Measurements from ENCODE around the gene BANP. TPM values are rescaled to one million over a fixed set of nuclear protein-coding genes. Genes with fewer than 3 reads are reported as not detected.

Gene BANP
- total RNA-seq, 1 experiment from 2014 or later = 37.2 TPM

DNA sequence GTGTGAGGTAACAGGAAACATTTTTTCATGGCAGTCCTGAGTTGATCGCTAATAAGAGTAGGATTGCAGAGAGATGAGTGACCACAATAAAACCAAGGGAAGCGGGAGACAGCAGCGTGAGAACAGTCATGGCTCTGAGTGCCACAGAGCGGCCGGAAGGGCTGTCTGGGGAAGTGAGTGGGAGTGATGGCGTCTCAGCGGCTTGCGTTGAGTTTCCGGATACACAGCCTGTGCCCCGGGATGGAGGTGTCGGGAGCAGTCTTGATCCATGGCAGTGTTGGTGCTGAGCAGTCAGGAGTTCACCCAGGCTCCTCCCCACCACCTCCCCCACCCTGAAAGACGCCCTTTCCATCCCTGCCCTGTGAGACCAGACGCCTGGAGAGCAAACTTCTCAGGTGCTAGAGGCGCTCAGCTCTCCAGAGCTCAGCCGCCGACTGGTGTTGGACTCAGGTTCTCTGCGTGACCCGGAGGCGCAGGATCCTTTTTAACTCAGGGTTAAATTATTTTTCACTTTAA lies 59.8 kb downstream of the BANP start:
- H3K9me3 ChIP-seq (ENCODE audit: control insufficient read depth in 1 of 2, insufficient read depth in 1 of 2, low read depth in 1 of 2, low read length in 2 of 2) = no peaks in the 10 kb centered on the region
- no peak overlapping the region for H3K4me3 ChIP-seq (replicated peaks in 1 of 2; ENCODE audit: low read depth in 1 of 2, low read length in 2 of 2)
- DNase-seq (ENCODE audit: low read depth, low spot score) (no peak), ATAC-seq (no peak)
- H3K27ac ChIP-seq (ENCODE audit: low read depth, low read length) = no peak overlapping the region
- POLR2A ChIA-PET = no interaction called here
- H3K9ac ChIP-seq (ENCODE audit: low read length) = no peak overlapping the region
- H3K4me1 ChIP-seq (ENCODE audit: control insufficient read depth in 1 of 2, insufficient read depth in 2 of 2, low read length in 2 of 2) = no peaks in the 10 kb centered on the region
- BruUV-seq (replicated peaks) = no TSS peak
- RAD21 ChIA-PET (ENCODE audit: low non-redundant PET in 1 of 2, low total read pairs in 2 of 2, uncharacterized antibody in 2 of 2, unreplicated experiment in 2 of 2) = no interaction called here
- peaks cover 2 to 6% of the 10 kb centered on the region in 2 experiments; a peak in 2 of 4 replicates for H3K36me3 ChIP-seq (ENCODE audit: control insufficient read depth in 1 of 2, insufficient read depth in 2 of 2, low read length in 2 of 2)
- CTCF ChIA-PET = interaction anchor here (0.6 kb wide), 1 partner anchor 96 kb away, joined by 3 read pairs; no protein-coding TSS in a partner anchor
- TF ChIP-seq, protein P1, sequence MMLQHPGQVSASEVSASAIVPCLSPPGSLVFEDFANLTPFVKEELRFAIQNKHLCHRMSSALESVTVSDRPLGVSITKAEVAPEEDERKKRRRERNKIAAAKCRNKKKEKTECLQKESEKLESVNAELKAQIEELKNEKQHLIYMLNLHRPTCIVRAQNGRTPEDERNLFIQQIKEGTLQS (IDR thresholded peaks at IDR 0.05) = no peak
- no peaks in the 10 kb centered on the region for H3K27me3 ChIP-seq (ENCODE audit: insufficient read depth, low read length)
- intact Hi-C loops (cut with micrococcal nuclease) = no loop called here
- no peaks in the 10 kb centered on the region for H4K20me1 ChIP-seq (ENCODE audit: insufficient read depth)
- H3K9me2 ChIP-seq (ENCODE audit: insufficient read depth) = no peaks in the 10 kb centered on the region
- H3K79me2 ChIP-seq (ENCODE audit: insufficient read depth, low read length) = no peaks in the 10 kb centered on the region
- H3K4me2 ChIP-seq (ENCODE audit: low read length) = no peak overlapping the region
- no peak overlapping the region for H2AFZ ChIP-seq (ENCODE audit: low read depth, low read length, poor library complexity, severe bottlenecking)

DNA sequence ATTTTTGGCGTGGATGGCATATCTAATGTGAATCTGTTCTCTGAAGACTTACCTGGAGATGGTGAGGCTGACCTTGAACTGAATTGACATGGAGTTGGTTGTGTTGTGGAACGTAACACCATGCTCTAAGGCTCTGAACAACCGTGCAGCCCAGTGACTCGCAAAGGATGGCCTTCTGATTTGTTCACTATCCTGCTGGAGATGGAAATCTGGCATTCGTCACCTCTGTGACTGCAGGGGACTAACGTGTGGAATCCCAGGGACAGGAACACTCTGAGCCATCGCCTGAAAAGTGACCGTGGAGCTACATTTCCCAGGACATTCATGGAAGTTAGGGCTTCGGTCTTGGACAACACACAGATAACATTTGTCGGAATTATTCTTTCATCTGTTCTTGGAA lies 61.1 kb downstream of the BANP start:
- Histone ChIP-seq H3K4me2 (ENCODE audit: low read length) (no peak overlapping the region), H3K4me1 (ENCODE audit: control insufficient read depth in 1 of 2, insufficient read depth in 2 of 2, low read length in 2 of 2) (no peaks in the 10 kb centered on the region), H3K79me2 (ENCODE audit: insufficient read depth, low read length) (no peaks in the 10 kb centered on the region), H3K9me2 (ENCODE audit: insufficient read depth) (no peaks in the 10 kb centered on the region), H3K36me3 (ENCODE audit: control insufficient read depth in 1 of 2, insufficient read depth in 2 of 2, low read length in 2 of 2) (peaks cover 2 to 5% of the 10 kb centered on the region in 2 experiments; a peak in 1 of 4 replicates), H2AFZ (ENCODE audit: low read depth, low read length, poor library complexity, severe bottlenecking) (no peak overlapping the region), H3K9me3 (ENCODE audit: control insufficient read depth in 1 of 2, insufficient read depth in 1 of 2, low read depth in 1 of 2, low read length in 2 of 2) (no peaks in the 10 kb centered on the region), H3K27me3 (ENCODE audit: insufficient read depth, low read length) (no peaks in the 10 kb centered on the region), H3K9ac (ENCODE audit: low read length) (no peak overlapping the region), H3K4me3 (replicated peaks in 1 of 2; ENCODE audit: low read depth in 1 of 2, low read length in 2 of 2) (no peak overlapping the region), H3K27ac (ENCODE audit: low read depth, low read length) (no peak overlapping the region), H4K20me1 (ENCODE audit: insufficient read depth) (no peaks in the 10 kb centered on the region)
- ChIA-PET POLR2A (no interaction called here), CTCF (no interaction called here), RAD21 (ENCODE audit: low non-redundant PET in 1 of 2, low total read pairs in 2 of 2, uncharacterized antibody in 2 of 2, unreplicated experiment in 2 of 2) (no interaction called here)
- intact Hi-C loops (cut with micrococcal nuclease) = no loop called here
- no peak for DNase-seq (ENCODE audit: low read depth, low spot score)
- ATAC-seq = no peak
- no TSS peak for BruUV-seq (replicated peaks)
- TF ChIP-seq, protein P2, sequence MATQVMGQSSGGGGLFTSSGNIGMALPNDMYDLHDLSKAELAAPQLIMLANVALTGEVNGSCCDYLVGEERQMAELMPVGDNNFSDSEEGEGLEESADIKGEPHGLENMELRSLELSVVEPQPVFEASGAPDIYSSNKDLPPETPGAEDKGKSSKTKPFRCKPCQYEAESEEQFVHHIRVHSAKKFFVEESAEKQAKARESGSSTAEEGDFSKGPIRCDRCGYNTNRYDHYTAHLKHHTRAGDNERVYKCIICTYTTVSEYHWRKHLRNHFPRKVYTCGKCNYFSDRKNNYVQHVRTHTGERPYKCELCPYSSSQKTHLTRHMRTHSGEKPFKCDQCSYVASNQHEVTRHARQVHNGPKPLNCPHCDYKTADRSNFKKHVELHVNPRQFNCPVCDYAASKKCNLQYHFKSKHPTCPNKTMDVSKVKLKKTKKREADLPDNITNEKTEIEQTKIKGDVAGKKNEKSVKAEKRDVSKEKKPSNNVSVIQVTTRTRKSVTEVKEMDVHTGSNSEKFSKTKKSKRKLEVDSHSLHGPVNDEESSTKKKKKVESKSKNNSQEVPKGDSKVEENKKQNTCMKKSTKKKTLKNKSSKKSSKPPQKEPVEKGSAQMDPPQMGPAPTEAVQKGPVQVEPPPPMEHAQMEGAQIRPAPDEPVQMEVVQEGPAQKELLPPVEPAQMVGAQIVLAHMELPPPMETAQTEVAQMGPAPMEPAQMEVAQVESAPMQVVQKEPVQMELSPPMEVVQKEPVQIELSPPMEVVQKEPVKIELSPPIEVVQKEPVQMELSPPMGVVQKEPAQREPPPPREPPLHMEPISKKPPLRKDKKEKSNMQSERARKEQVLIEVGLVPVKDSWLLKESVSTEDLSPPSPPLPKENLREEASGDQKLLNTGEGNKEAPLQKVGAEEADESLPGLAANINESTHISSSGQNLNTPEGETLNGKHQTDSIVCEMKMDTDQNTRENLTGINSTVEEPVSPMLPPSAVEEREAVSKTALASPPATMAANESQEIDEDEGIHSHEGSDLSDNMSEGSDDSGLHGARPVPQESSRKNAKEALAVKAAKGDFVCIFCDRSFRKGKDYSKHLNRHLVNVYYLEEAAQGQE (IDR thresholded peaks at IDR 0.05; ENCODE audit: low read depth) = no peak
- TF ChIP-seq, protein P1 (IDR thresholded peaks at IDR 0.05) = no peak
- TF ChIP-seq ELF1 (IDR thresholded peaks at IDR 0.05; ENCODE audit: borderline replicate concordance, low read depth) = no peak
- TF ChIP-seq SIN3A (IDR thresholded peaks at IDR 0.05; ENCODE audit: low read depth) = no peak
- TF ChIP-seq, protein P3, sequence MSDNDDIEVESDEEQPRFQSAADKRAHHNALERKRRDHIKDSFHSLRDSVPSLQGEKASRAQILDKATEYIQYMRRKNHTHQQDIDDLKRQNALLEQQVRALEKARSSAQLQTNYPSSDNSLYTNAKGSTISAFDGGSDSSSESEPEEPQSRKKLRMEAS (IDR thresholded peaks at IDR 0.05) = no peak
- no peak for TF ChIP-seq ZNF274 (IDR thresholded peaks at IDR 0.05; ENCODE audit: low read depth, low read length)
- no peak for TF ChIP-seq FOSL1 (IDR thresholded peaks at IDR 0.05; ENCODE audit: low read depth)
- TF ChIP-seq POLR2AphosphoS5 (IDR thresholded peaks at IDR 0.05; ENCODE audit: low read depth, low read length) = no peak
- no peak for TF ChIP-seq EZH2 (IDR thresholded peaks at IDR 0.05)
- no peak for TF ChIP-seq EZH2phosphoT487 (IDR thresholded peaks at IDR 0.05; ENCODE audit: borderline replicate concordance)
- TF ChIP-seq CEBPB (IDR thresholded peaks at IDR 0.05; ENCODE audit: low read depth) = no peak
- TF ChIP-seq TCF7L2 (IDR thresholded peaks at IDR 0.05; ENCODE audit: borderline replicate concordance, extremely low read depth, insufficient read depth, insufficient read length) = no peak
- no peak for TF ChIP-seq EGR1 (IDR thresholded peaks at IDR 0.05; ENCODE audit: low read depth)
- no peak for TF ChIP-seq CBX3 (IDR thresholded peaks at IDR 0.05; ENCODE audit: low read depth)
- TF ChIP-seq, protein P4, sequence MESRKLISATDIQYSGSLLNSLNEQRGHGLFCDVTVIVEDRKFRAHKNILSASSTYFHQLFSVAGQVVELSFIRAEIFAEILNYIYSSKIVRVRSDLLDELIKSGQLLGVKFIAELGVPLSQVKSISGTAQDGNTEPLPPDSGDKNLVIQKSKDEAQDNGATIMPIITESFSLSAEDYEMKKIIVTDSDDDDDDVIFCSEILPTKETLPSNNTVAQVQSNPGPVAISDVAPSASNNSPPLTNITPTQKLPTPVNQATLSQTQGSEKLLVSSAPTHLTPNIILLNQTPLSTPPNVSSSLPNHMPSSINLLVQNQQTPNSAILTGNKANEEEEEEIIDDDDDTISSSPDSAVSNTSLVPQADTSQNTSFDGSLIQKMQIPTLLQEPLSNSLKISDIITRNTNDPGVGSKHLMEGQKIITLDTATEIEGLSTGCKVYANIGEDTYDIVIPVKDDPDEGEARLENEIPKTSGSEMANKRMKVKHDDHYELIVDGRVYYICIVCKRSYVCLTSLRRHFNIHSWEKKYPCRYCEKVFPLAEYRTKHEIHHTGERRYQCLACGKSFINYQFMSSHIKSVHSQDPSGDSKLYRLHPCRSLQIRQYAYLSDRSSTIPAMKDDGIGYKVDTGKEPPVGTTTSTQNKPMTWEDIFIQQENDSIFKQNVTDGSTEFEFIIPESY (IDR thresholded peaks at IDR 0.05; ENCODE audit: extremely low read depth, insufficient replicate concordance, low read length) = no peak

Data from HCT116 (cell line).